GM18858 (cell line): ENCODE results near the gene LARGE1.

Source experiments
- ATAC-seq: cut with Tn5 transposase; IDR thresholded peaks from one replicate; pipeline ENCODE4 v1.9.1; 2021; ENCODE audit not compliant: unreplicated experiment

Gene LARGE1

GRCh38 chr22:33920197-33920540, at the start of gene LARGE1:
Gene LARGE1 (minus strand): TSS chr22:33920476.
- peak; percentile 7 for ATAC-seq

- no peak for ATAC-seq
These were observed 48.8 kb upstream of the LARGE1 start for GRCh38 chr22:33969045-33969444.

- ATAC-seq, result no peak
These were observed 43.8 kb upstream of the LARGE1 start for GRCh38 chr22:33964121-33964520.

- no peak for ATAC-seq
These were observed 42.1 kb upstream of the LARGE1 start for GRCh38 chr22:33962409-33962808.

GRCh38 chr22:33958741-33959140, 38.5 kb upstream of the LARGE1 start:
- ATAC-seq, result no peak

- ATAC-seq, result no peak
These were observed 36.8 kb upstream of the LARGE1 start for GRCh38 chr22:33957086-33957485.

GRCh38 chr22:33952776-33953175, 32.5 kb upstream of the LARGE1 start:
- no peak for ATAC-seq

GRCh38 chr22:33940741-33941140, 20.5 kb upstream of the LARGE1 start:
- ATAC-seq, result no peak

- no peak for ATAC-seq
These were observed 12.7 kb upstream of the LARGE1 start for GRCh38 chr22:33932997-33933396.

- no peak for ATAC-seq
These were observed 11.1 kb upstream of the LARGE1 start for GRCh38 chr22:33931406-33931805.

GRCh38 chr22:33927752-33928151, 7.5 kb upstream of the LARGE1 start:
- no peak for ATAC-seq

GRCh38 chr22:33925194-33925593, 4.9 kb upstream of the LARGE1 start:
- ATAC-seq, result no peak

- ATAC-seq, result no peak
These were observed 3.5 kb upstream of the LARGE1 start for GRCh38 chr22:33923660-33924246.

GRCh38 chr22:33923033-33923432, 2.8 kb upstream of the LARGE1 start:
- ATAC-seq, result no peak

GRCh38 chr22:33922349-33922681, 2.0 kb upstream of the LARGE1 start:
- ATAC-seq, result no peak

- no peak for ATAC-seq
These were observed 1.5 kb upstream of the LARGE1 start for GRCh38 chr22:33921525-33922348.

GRCh38 chr22:33920927-33921524, 750 bp upstream of the LARGE1 start:
- ATAC-seq, result peak; percentile 58

GRCh38 chr22:33919391-33920196, 682 bp downstream of the LARGE1 start:
- no peak for ATAC-seq

- no peak for ATAC-seq
These were observed 1.5 kb downstream of the LARGE1 start for GRCh38 chr22:33918676-33919365.

GRCh38 chr22:33917744-33918406, 2.4 kb downstream of the LARGE1 start:
- ATAC-seq, result no peak
